ENCODE results near the gene TIE1.
A peak's percentile ranks its signal among the peaks of the same experiment; 100 is the strongest.

TIE1 gene

GRCh38 chr1:43300378-43301094, at the start of gene TIE1:
Gene TIE1 (plus strand): TSS chr1:43300982. CDS start chr1:43301072, 90 bp downstream.
- no peak for DNase-seq

- DNase-seq: no peak
These were observed 49.8 kb upstream of the TIE1 start for GRCh38 chr1:43251024-43251423.

- no peak for DNase-seq
These were observed 48.6 kb upstream of the TIE1 start for GRCh38 chr1:43252225-43252624.

- DNase-seq: no peak
These were observed 47.6 kb upstream of the TIE1 start for GRCh38 chr1:43253173-43253572.

GRCh38 chr1:43253876-43254275, 46.9 kb upstream of the TIE1 start:
- DNase-seq: no peak

- DNase-seq: peak; percentile 13
These were observed 45.2 kb upstream of the TIE1 start for GRCh38 chr1:43255438-43256210.

GRCh38 chr1:43256675-43257570, 43.9 kb upstream of the TIE1 start:
- peak; percentile 30 for DNase-seq

- DNase-seq: peak; percentile 16
These were observed 42.4 kb upstream of the TIE1 start for GRCh38 chr1:43258370-43258769.

GRCh38 chr1:43265431-43265830, 35.4 kb upstream of the TIE1 start:
- DNase-seq: no peak

- DNase-seq: no peak
These were observed 33.9 kb upstream of the TIE1 start for GRCh38 chr1:43266881-43267280.

- DNase-seq: no peak
These were observed 33.4 kb upstream of the TIE1 start for GRCh38 chr1:43267291-43267805.

GRCh38 chr1:43267818-43268425, 32.9 kb upstream of the TIE1 start:
- no peak for DNase-seq

GRCh38 chr1:43269627-43270375, 31.0 kb upstream of the TIE1 start, which contains the start of gene TMEM125:
Gene TMEM125 (plus strand): TSS chr1:43269983. CDS start chr1:43272723, 2,740 bp downstream.
- peak; percentile 30 for DNase-seq

GRCh38 chr1:43270421-43271095, 30.2 kb upstream of the TIE1 start:
- peak; percentile 64 for DNase-seq

GRCh38 chr1:43271186-43272118, 29.3 kb upstream of the TIE1 start:
- DNase-seq: peak; percentile 45

GRCh38 chr1:43272161-43272560, 28.6 kb upstream of the TIE1 start:
- peak; percentile 43 for DNase-seq

GRCh38 chr1:43272576-43273571, 27.9 kb upstream of the TIE1 start:
- DNase-seq: peak; percentile 57

- DNase-seq: peak; percentile 16
These were observed 27.1 kb upstream of the TIE1 start for GRCh38 chr1:43273708-43274107.
